Gastroesophageal sphincter (tissue), 3 donors: ENCODE results near the gene KCNMB2.

ENCODE experiments used
- CTCF ChIP-seq, 4 experiments: fragments of 200-600 bp in 2 of 4; fragments of 450-650 bp in 2 of 4; sonication (generic) in 1 of 4; IDR thresholded peaks; one replicate each; pipeline ENCODE4 v1.5.1; 2017 to 2019; ENCODE audit warnings: antibody characterized with exemption in 4 of 4, mild to moderate bottlenecking in 2 of 4, moderate library complexity in 2 of 4
- EP300 ChIP-seq: sonication (generic); formaldehyde crosslinking; IDR thresholded peaks from one replicate; pipeline ENCODE4 v1.6.1; 2017; ENCODE audit warnings: antibody characterized with exemption, mild to moderate bottlenecking

GRCh38 chr3:178537122-178537705, 978 bp downstream of the KCNMB2 start:
- no peak for TF ChIP-seq CTCF (IDR thresholded peaks at IDR 0.05)
- no peak for TF ChIP-seq EP300
